Activated naive CD8-positive, alpha-beta T cell treated with anti-CD3 and anti-CD28 coated beads, Interleukin-2, amount 50 U/mL, for 24 hours (primary cell): ENCODE measurements around the gene RNASE13.
A peak's percentile ranks its signal among the peaks of the same experiment; 100 is the strongest.
"Not testable (repeated sequence)": the region's sequence is repeated elsewhere in the genome, so short reads cannot be mapped to it uniquely, and the experiment has no call there.

Experiments
- ATAC-seq: fragments of 150-1000 bp; cut with Tn5 transposase; one replicate; pipeline ENCODE4 v1.10.0; 2021
- DNase-seq: peaks from one replicate; pipeline ENCODE4 v3.0.0; 2021
- H3K27ac Mint-ChIP-seq: one replicate; pipeline ENCODE4 v1.8.0; 2021; ENCODE audit warnings: mild to moderate bottlenecking, mixed read lengths
- H3K27me3 Mint-ChIP-seq: one replicate; pipeline ENCODE4 v1.8.0; 2021; ENCODE audit warnings: mixed read lengths
- H3K36me3 Mint-ChIP-seq: one replicate; pipeline ENCODE4 v1.8.0; 2021; ENCODE audit warnings: low read depth, mixed read lengths
- H3K4me1 Mint-ChIP-seq: one replicate; pipeline ENCODE4 v1.8.0; 2021; ENCODE audit warnings: mixed read lengths
- H3K4me3 Mint-ChIP-seq: one replicate; pipeline ENCODE4 v1.8.0; 2021; ENCODE audit warnings: mild to moderate bottlenecking, moderate library complexity, mixed read lengths
- H3K9me3 Mint-ChIP-seq: one replicate; pipeline ENCODE4 v1.8.0; 2021; ENCODE audit warnings: mixed read lengths

RNASE13 gene

DNA sequence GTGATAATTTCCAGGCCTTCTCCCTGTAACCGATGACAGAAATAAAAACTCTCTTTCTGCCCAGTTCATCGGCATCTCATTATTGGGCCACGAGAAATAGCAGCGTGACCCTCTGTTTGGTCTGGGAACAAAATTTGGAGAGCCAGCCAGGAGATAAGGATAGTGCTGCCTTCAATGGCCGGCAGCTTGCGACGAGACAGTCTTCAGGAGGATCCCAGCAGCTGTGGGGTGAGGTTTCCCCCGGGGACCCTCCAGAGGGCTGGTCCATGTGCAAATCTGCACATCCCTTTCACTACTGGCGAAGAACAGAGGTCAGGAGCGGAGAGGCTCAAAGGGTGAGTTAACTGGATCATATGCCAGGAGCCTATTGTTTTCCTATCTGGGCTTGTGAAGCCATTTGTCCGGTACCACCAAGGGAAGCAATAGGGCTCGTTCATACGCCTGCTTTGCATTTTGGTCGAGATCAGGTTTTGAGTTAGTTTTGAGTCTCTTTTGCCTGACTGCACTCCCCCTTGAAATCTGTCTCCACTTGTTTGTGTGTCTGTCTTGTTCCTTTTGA, 30.7 kb downstream of the RNASE13 start:
- no peaks in the 10 kb centered on the region for H3K9me3 Mint-ChIP-seq
- H3K36me3 Mint-ChIP-seq: no peaks in the 10 kb centered on the region
- no peaks in the 10 kb centered on the region for H3K4me1 Mint-ChIP-seq
- no peak for DNase-seq
- no peak overlapping the region for H3K4me3 Mint-ChIP-seq
- H3K27ac Mint-ChIP-seq: no peak overlapping the region
- H3K27me3 Mint-ChIP-seq: no peaks in the 10 kb centered on the region
- no peak for ATAC-seq

DNA sequence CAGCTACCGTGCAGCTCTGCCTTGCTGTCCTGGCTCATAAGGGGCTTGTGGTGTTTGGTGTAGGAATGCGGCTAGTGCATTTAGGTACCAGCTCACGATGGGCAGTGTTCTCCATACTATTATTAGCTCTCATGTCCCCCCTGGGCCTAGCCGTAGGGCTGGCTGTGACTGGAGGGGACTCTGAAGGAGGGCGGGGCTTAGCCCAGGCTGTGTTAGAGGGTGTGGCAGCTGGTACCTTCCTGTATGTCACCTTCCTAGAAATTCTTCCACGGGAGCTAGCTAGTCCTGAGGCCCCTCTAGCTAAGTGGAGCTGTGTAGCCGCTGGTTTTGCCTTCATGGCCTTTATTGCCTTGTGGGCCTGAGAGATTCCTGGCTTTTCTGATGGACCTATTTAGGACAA, 33.4 kb downstream of the RNASE13 start:
- H3K27me3 Mint-ChIP-seq: no peaks in the 10 kb centered on the region
- H3K4me3 Mint-ChIP-seq: no peak overlapping the region
- no peak for ATAC-seq
- DNase-seq: no peak
- no peaks in the 10 kb centered on the region for H3K4me1 Mint-ChIP-seq
- no peak overlapping the region for H3K27ac Mint-ChIP-seq
- no peaks in the 10 kb centered on the region for H3K9me3 Mint-ChIP-seq
- H3K36me3 Mint-ChIP-seq: peaks cover 9% of the 10 kb centered on the region

DNA sequence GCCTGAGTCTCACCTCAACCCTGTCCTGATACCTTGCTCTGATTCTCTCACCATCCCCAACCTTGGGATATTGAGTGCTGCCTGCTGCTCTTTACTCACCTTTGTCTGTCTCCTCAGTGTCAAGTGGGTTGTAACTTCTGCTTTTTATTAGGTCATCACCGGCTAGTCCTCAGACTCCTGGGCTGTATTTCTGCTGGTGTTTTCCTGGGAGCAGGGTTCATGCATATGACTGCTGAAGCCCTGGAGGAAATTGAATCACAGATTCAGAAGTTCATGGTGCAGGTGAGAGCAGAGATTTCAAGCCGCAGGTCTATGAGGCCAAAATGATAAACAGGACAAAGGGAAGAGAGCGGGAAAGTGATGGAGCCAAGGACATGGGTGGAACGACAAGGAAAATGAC, 35.0 kb downstream of the RNASE13 start:
- ATAC-seq (no peak), DNase-seq (no peak)
- Mint-ChIP-seq H3K27me3 (no peaks in the 10 kb centered on the region), H3K9me3 (no peaks in the 10 kb centered on the region), H3K4me3 (no peak overlapping the region), H3K4me1 (no peaks in the 10 kb centered on the region), H3K36me3 (peaks cover 22% of the 10 kb centered on the region), H3K27ac (no peak overlapping the region)

DNA sequence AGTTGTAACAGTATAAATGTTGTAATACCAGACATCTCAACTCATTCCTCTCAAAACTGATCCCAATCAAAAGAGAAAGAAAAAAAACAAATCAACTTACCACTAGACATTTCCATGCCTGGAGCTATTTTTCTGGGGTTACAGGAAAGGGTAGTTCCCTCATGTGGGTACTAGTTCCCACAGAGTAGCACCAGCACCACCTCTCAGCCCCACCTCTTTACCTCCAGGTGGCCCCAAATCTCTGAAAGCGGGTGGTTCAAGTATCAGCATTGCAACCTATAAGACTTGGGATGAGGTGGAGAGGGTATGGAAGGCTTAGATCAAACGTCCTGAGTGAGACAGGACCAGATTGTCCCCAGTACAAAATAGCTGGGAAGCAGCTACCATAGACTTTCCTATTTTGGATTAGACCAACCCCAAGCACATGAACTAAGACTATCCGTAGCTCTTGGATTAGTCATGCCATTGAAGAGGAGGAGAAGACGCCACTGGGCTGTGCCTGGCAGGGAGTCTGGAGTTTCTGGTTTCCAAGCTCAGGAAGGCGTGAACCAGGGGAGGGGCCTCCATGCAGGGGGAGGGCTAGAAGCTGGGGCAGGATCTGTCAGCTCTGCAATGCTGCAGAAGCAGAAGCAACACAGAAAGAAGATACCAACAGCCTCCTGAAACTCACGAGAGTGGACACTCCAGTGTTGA, 35.8 kb downstream of the RNASE13 start, which contains the start of gene SLC39A2:
SLC39A2 (plus strand) TSS at position 620 of the 693 bp plus-strand sequence. CDS start 154 bp downstream, outside the sequence.
- DNase-seq (no peak), ATAC-seq (no peak)
- no peaks in the 10 kb centered on the region for H3K9me3 Mint-ChIP-seq
- H3K4me1 Mint-ChIP-seq: no peaks in the 10 kb centered on the region
- H3K36me3 Mint-ChIP-seq: peaks cover 28% of the 10 kb centered on the region
- no peak within 1 kb of the TSS for H3K4me3 Mint-ChIP-seq
- H3K27ac Mint-ChIP-seq: no peak within 1 kb of the TSS
- H3K27me3 Mint-ChIP-seq: no peaks in the 10 kb centered on the region

DNA sequence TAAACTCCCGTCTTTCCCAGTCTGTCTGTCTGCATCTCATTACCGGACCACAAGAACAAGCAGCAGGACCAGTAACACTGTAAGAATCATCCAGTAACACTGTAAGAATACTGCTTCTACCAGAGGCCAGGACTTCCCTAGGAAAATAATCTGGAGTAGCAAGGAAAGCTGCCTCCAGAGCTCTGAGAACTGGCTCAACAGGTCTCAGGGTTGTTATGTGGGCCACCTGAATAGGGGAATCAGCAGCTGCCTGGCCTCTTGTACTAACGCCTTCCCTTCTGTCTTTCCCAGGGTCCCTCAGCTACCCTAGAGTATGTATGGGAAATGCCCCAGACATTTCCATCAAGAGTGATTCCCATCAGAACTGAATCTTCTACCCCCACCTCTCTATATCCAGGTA, 36.5 kb downstream of the RNASE13 start:
- ATAC-seq: no peak
- Mint-ChIP-seq H3K9me3 (no peaks in the 10 kb centered on the region), H3K36me3 (peaks cover 33% of the 10 kb centered on the region), H3K4me1 (no peaks in the 10 kb centered on the region), H3K27ac (no peak overlapping the region), H3K4me3 (no peak overlapping the region), H3K27me3 (no peaks in the 10 kb centered on the region)
- no peak for DNase-seq

DNA sequence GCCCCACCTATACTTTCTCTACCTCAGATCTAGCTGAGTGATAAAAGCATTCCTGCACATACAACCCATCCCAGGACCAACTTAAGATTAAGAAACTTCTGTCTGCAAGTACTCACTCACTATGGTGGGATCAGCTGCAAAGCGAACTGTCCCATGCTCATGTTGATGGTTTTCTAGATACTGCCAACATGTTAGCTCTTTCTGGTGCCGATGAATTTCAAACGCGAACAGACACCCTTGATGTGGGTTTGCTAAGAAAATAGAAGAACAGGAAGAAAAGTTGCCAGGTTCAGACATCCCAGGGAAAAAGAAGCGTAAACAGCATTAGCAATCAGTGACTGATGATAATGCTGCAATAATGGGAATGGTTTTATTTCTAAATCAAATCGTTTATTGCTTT, 37.0 kb downstream of the RNASE13 start:
- ATAC-seq: no peak
- H3K4me1 Mint-ChIP-seq: no peaks in the 10 kb centered on the region

DNA sequence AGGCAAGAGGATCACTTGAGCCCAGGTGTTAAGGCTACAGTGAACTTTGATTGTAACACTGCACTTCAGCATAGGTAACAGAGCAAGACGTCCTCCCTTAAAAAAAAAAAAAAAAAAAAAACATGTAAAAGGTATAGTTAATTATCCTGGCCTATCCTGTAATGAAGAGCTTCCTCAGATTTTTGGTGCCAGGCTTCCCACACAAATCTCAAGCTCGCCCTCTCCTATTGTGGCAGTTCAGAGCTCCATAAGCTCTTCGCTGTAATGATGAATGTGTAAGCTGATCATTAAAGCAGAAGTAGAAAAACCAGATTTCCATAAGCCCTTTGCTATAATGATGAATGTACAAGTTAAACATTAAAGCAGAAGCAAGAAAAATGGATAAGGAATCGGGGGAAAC, 37.5 kb downstream of the RNASE13 start:
- DNase-seq (no peak), ATAC-seq (no peak)
- Mint-ChIP-seq H3K27ac (no peak overlapping the region), H3K9me3 (no peaks in the 10 kb centered on the region), H3K4me3 (no peak overlapping the region), H3K27me3 (no peaks in the 10 kb centered on the region), H3K36me3 (peaks cover 40% of the 10 kb centered on the region), H3K4me1 (peaks cover under 1% of the 10 kb centered on the region)

More for the DNA sequence above, 37.0 kb downstream of the RNASE13 start:
- Mint-ChIP-seq H3K27ac (no peak overlapping the region), H3K4me3 (no peak overlapping the region), H3K27me3 (no peaks in the 10 kb centered on the region), H3K9me3 (no peaks in the 10 kb centered on the region), H3K36me3 (peaks cover 37% of the 10 kb centered on the region)
- no peak for DNase-seq

DNA sequence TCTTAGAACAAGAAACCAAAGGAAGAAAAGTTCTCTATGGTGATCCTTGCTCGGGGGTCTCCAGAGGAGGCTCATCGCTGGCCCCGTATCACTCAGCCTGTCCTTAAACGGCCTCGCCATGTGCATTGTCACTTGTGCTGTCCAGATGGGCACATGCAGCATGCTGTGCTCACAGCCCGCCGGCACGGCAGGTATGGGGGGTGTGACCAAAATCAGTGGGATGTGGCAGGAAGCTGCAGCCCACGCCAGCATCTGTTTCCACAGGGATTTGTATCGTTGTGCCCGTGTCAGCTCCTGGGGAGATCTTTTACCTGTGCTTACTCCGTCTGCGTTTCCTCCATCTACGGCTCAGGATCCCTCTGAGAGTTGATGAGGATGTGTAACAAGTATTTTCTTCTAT, 38.1 kb downstream of the RNASE13 start:
- ATAC-seq (no peak), DNase-seq (no peak)
- Mint-ChIP-seq H3K4me3 (no peak overlapping the region), H3K4me1 (peaks cover 7% of the 10 kb centered on the region), H3K9me3 (no peaks in the 10 kb centered on the region), H3K27me3 (no peaks in the 10 kb centered on the region), H3K27ac (no peak overlapping the region), H3K36me3 (peaks cover 45% of the 10 kb centered on the region)

DNA sequence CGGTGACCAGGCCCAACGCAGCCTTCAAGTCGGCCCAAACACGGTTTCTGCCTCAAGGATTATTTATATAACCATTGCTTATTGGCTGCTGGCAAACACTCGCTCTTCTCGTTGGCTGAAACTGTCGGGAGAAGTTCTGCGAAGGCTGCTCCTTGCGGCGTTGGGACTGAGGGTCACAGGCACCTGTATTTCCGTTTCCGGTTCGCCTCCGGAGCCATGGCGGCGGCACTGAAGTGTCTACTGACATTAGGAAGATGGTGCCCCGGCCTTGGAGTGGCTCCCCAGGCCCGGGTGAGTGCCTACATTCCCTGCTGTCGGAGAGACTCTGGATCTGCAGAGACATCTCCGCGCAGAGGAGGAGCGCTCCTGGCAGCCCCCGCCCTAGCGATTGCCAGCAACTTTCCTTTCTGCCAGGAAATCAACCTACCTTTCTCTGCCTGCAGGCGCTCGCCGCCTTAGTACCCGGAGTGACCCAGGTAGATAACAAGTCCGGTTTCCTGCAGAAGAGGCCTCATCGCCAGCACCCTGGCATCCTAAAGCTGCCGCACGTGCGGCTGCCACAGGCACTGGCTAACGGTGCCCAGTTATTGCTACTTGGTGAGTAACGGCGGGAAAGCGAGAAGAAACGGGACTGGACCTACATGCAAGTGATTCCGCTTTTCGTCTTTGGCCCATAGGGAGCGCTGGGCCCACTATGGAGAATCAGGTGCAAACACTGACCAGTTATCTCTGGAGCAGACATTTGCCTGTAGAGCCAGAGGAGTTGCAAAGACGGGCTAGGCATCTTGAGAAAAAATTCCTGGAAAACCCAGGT, 44.6 kb downstream of the RNASE13 start, which contains the start of gene METTL17:
METTL17 (plus strand) TSS at position 194 of the 814 bp plus-strand sequence; CDS start at position 217, 23 bp downstream.
- H3K36me3 Mint-ChIP-seq: peaks cover 34% of the 10 kb centered on the region

DNA sequence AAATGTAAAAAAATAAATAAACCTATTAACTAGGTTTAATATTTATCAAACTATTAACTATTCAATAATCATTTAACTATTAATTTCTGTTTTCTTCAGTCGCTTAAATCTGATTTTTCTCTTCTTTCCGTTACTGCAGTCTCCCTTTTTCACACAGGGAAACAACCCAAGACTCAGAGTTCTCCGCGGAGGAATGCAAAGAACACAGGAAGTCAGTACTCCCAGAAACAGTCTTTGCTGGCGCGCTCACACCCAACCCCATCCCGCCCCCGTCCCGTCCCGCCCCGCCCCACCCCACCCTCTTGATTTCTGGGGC, 45.2 kb downstream of the RNASE13 start:
- ATAC-seq: no peak
- no peaks in the 10 kb centered on the region for H3K9me3 Mint-ChIP-seq
- no peak for DNase-seq

More for the DNA sequence above, 44.6 kb downstream of the RNASE13 start, which contains the start of gene METTL17:
- peak within 1 kb of the TSS; percentile 92 for H3K27ac Mint-ChIP-seq
- peaks cover 22% of the 10 kb centered on the region for H3K4me1 Mint-ChIP-seq
- H3K9me3 Mint-ChIP-seq: no peaks in the 10 kb centered on the region
- DNase-seq (peak; percentile 86), ATAC-seq (peak; percentile 98)
- H3K4me3 Mint-ChIP-seq: peak within 1 kb of the TSS; percentile 93
- no peaks in the 10 kb centered on the region for H3K27me3 Mint-ChIP-seq

DNA sequence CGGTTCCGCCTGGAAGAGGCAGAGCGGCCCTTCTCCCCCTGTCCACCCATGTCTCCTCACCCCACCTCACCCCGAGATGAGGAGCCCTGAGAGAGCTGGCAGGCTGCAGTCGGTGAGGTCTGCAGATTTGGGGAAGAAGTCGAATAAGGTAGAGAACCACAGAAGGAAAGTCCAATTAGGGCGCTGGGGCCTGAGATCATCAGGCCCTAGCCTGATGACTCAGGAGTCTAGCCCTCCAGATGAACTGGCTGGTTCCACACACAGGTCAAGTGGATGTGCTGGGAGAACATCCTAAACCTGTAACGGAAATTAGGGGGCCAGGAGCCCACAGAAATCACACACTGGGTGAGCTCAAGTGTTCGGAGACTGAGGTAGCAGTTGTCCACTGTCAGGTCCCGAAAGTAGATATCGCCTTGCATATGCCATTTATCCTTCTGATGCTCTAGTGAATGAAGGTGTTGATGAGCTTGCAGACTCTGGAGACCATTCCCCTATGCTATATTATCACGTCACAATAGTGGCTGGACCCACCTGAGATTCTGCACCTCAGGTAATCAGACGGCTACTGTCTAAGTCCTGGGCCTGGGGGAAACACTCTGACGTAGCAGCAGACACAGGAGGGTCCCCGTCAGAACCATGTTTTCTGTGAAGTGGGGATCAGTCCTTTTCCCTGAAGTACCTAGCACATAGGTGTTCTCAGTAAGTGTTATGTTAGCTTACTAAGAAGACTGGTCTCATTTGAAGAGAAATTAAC, 45.7 kb downstream of the RNASE13 start:
- H3K4me3 Mint-ChIP-seq: peak overlapping the region; percentile 93
- H3K27ac Mint-ChIP-seq: no peak overlapping the region

More for the DNA sequence above, 45.2 kb downstream of the RNASE13 start:
- peak overlapping the region; percentile 92 for H3K27ac Mint-ChIP-seq
- H3K36me3 Mint-ChIP-seq: peaks cover 28% of the 10 kb centered on the region
- H3K4me3 Mint-ChIP-seq: peak overlapping the region; percentile 93
- H3K27me3 Mint-ChIP-seq: no peaks in the 10 kb centered on the region
- H3K4me1 Mint-ChIP-seq: peaks cover 22% of the 10 kb centered on the region

DNA sequence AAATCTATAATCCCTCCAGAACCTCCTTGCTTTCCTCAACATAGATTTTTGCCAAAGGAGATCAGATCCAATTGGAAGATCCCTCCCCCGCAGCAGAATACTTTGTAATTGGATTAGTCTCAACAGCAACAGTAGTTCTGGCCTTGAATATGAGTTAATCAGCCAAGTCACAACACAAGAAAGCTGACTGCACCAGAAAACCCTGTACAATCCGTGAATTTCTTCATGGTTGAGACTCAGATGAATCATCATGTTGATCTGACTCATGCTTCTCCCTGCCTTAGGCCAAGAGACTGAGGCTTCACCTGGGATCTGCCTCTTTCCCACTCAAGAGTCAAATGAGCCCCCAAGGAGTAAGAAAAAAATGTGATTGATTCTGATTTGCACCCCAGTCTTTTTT, 47.8 kb downstream of the RNASE13 start:
- H3K9me3 Mint-ChIP-seq: no peaks in the 10 kb centered on the region
- H3K27ac Mint-ChIP-seq: no peak overlapping the region
- ATAC-seq (no peak), DNase-seq (no peak)
- peaks cover 9% of the 10 kb centered on the region for H3K36me3 Mint-ChIP-seq
- no peak overlapping the region for H3K4me3 Mint-ChIP-seq
- H3K27me3 Mint-ChIP-seq: peaks cover 2% of the 10 kb centered on the region
- H3K4me1 Mint-ChIP-seq: peaks cover 19% of the 10 kb centered on the region

More for the DNA sequence above, 45.7 kb downstream of the RNASE13 start:
- H3K27me3 Mint-ChIP-seq: no peaks in the 10 kb centered on the region
- DNase-seq (no peak), ATAC-seq (no peak)
- peaks cover 25% of the 10 kb centered on the region for H3K36me3 Mint-ChIP-seq
- peaks cover 22% of the 10 kb centered on the region for H3K4me1 Mint-ChIP-seq
- no peaks in the 10 kb centered on the region for H3K9me3 Mint-ChIP-seq

DNA sequence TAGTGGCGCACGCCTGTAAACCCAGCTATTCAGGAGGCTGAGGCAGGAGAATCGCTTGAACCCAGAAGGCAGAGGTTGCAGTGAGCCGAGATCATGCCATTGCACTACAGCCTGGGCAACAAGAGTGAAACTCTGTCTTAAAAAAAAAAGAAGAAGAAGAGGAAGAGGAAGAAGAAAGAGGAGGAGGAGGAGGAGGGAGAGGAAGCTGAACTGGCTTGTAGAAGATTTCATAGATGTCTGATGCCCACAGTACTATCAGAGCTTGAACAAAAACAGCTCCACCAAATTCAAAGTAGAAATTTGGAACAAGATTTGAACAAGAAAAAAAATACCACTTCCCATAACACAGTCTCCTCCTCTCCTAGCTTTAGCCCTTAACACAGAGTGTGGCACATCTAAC, 49.0 kb downstream of the RNASE13 start:
- peaks cover 11% of the 10 kb centered on the region for H3K4me1 Mint-ChIP-seq

More for the DNA sequence above, 49.0 kb downstream of the RNASE13 start:
- H3K4me3 Mint-ChIP-seq, DNase-seq, H3K9me3 Mint-ChIP-seq, H3K27ac Mint-ChIP-seq, H3K27me3 Mint-ChIP-seq, ATAC-seq, H3K36me3 Mint-ChIP-seq: not testable (repeated sequence)
